ENCODE results near the gene SAMSN1. TPM values are rescaled to one million over a fixed set of nuclear protein-coding genes. Genes with fewer than 3 reads are reported as not detected.

SAMSN1 gene
- total RNA-seq, result 10 to 100 TPM in 1 of 10 donors, 1 to 10 TPM in 6, under 1 TPM in 3; 0.28 to 12.8 (median 1.6) TPM
- 1 to 10 TPM; 1.2 to 2.0 TPM for polyA plus RNA-seq
- long read RNA-seq, donor 1, result 0 reads
- long read RNA-seq, donor 2, partial matches to known transcripts, result 0 of 3 reads
- long read RNA-seq, donor 2, other reads (novel, unspliced or antisense), result 0 of 3 reads
- long read RNA-seq, donor 3, partial matches to known transcripts, result 1 of 3 reads
- long read RNA-seq, donor 3, other reads (novel, unspliced or antisense), result 0 of 3 reads

- intact Hi-C loops (cut with DNase I), result no loop called here
- no peaks in the 10 kb centered on the region for H3K27me3 ChIP-seq
- TF ChIP-seq CTCF (IDR thresholded peaks at IDR 0.05), result no peak
- 48 to 66% methylated on average over 1 of the region's 1 CpG for WGBS, 2 donors
- DNase-seq, result no peak
- no peaks in the 10 kb centered on the region for H3K9me3 ChIP-seq
- ATAC-seq, result peak in 6 of 8 donors; percentile 53 to 84 (median 73)
- peak within 1 kb of the TSS in 6 of 10 donors; percentile 5 to 60 (median 22) for H3K4me3 ChIP-seq
- H3K4me1 ChIP-seq, result peaks cover 0 to 48% (median 0%) of the 10 kb centered on the region in 9 donors
- H3K27ac ChIP-seq, result peak within 1 kb of the TSS in 6 of 10 donors; percentile 2 to 92 (median 8)
- H3K36me3 ChIP-seq, result no peaks in the 10 kb centered on the region
Measured at GRCh38 chr21:14545906-14546480, at the start of gene SAMSN1. Gene SAMSN1, minus strand, starts transcription at chr21:14546315. Its CDS starts 54 bp downstream, at chr21:14546261.

- Histone ChIP-seq H3K36me3 (no peaks in the 10 kb centered on the region), H3K9me3 (peaks cover 0 to 20% (median 0%) of the 10 kb centered on the region in 11 donors), H3K27me3 (no peaks in the 10 kb centered on the region), H3K4me1 (peaks cover 0 to 34% (median 0%) of the 10 kb centered on the region in 9 donors), H3K4me3 (no peak overlapping the region), H3K27ac (no peak overlapping the region)
- DNase-seq (no peak), ATAC-seq (no peak)
- TF ChIP-seq CTCF (IDR thresholded peaks at IDR 0.05), result no peak
- WGBS, 2 donors, result 96 to 100% methylated on average over 1 of the region's 1 CpG
- intact Hi-C loops (cut with DNase I), result loop anchor here in 1 of 10 donors (10.0 kb wide), 1 partner anchor 59 kb away; no protein-coding TSS in a partner anchor
Measured at GRCh38 chr21:14595449-14595848, 49.3 kb upstream of the SAMSN1 start.

GRCh38 chr21:14594967-14595366, 48.9 kb upstream of the SAMSN1 start:
- intact Hi-C loops (cut with DNase I), result loop anchor here in 1 of 10 donors (10.0 kb wide), 1 partner anchor 60 kb away; no protein-coding TSS in a partner anchor
- WGBS, 2 donors, result 91 to 95% methylated on average over 2 of the region's 2 CpGs
- DNase-seq, result no peak

More at GRCh38 chr21:14594967-14595366, 48.9 kb upstream of the SAMSN1 start:
- no peak for ATAC-seq
- Histone ChIP-seq H3K27me3 (no peaks in the 10 kb centered on the region), H3K36me3 (no peaks in the 10 kb centered on the region), H3K4me3 (no peak overlapping the region), H3K27ac (no peak overlapping the region), H3K4me1 (peaks cover 0 to 39% (median 0%) of the 10 kb centered on the region in 9 donors), H3K9me3 (peaks cover 0 to 20% (median 0%) of the 10 kb centered on the region in 11 donors)
- no peak for TF ChIP-seq CTCF (IDR thresholded peaks at IDR 0.05)

Measured in heart right ventricle (tissue), 16 donors.